Measurements from ENCODE around the gene SLC18A3. TPM values are rescaled to one million over a fixed set of nuclear protein-coding genes. Genes with fewer than 3 reads are reported as not detected.

The SLC18A3 gene
- total RNA-seq, 1 experiment from 2014 or later = 0.30 TPM

DNA sequence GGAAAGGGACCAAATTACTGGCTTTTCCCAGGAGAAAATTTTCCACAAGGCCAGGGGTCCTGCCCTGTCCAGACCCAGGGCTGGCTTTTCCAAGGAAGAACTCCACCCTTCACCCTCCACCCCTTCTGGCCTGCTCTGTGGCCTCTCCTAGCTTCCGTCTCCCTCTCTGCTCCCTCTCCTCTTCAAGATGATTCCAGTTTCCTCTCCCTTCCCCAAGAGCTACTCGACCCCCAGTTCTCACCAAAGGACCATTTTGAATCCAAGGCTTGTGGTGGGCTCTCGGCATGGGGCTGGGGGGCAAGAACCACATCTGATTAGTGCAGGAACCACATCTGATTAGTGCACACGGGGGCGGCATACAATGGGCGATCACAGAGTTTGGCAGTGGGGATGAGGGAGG, 11.5 kb downstream of the SLC18A3 start:
- ChIA-PET POLR2A (ENCODE audit: low non-redundant PET) (no interaction called here), CTCF (no interaction called here)
- Histone ChIP-seq H3K9me3 (ENCODE audit: low read depth, low read length, poor library complexity, severe bottlenecking) (no peaks in the 10 kb centered on the region), H3K4me3 (ENCODE audit: low read depth, low read length, poor library complexity, severe bottlenecking) (no peak overlapping the region), H3K4me1 (ENCODE audit: insufficient read depth, low read length, poor library complexity, severe bottlenecking) (no peaks in the 10 kb centered on the region), H3K27ac (ENCODE audit: low read depth, low read length, poor library complexity, severe bottlenecking) (no peak overlapping the region), H3K36me3 (ENCODE audit: insufficient read depth, low read length, poor library complexity, severe bottlenecking) (no peaks in the 10 kb centered on the region), H3K27me3 (replicated peaks; ENCODE audit: insufficient read depth, low read depth, low read length, poor library complexity) (peaks cover 15% of the 10 kb centered on the region)
- DNase-seq (ENCODE audit: low spot score) = no peak
- TF ChIP-seq, protein P1, sequence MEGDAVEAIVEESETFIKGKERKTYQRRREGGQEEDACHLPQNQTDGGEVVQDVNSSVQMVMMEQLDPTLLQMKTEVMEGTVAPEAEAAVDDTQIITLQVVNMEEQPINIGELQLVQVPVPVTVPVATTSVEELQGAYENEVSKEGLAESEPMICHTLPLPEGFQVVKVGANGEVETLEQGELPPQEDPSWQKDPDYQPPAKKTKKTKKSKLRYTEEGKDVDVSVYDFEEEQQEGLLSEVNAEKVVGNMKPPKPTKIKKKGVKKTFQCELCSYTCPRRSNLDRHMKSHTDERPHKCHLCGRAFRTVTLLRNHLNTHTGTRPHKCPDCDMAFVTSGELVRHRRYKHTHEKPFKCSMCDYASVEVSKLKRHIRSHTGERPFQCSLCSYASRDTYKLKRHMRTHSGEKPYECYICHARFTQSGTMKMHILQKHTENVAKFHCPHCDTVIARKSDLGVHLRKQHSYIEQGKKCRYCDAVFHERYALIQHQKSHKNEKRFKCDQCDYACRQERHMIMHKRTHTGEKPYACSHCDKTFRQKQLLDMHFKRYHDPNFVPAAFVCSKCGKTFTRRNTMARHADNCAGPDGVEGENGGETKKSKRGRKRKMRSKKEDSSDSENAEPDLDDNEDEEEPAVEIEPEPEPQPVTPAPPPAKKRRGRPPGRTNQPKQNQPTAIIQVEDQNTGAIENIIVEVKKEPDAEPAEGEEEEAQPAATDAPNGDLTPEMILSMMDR (conservative IDR thresholded peaks at IDR 0.05; ENCODE audit: low read depth, low read length) = no peak
- TF ChIP-seq EZH2 (IDR thresholded peaks at IDR 0.05; ENCODE audit: borderline replicate concordance, low read depth, low read length, poor library complexity, severe bottlenecking) = no peak
- intact Hi-C loops (cut with micrococcal nuclease; ENCODE audit: unreplicated experiment) = no loop called here
- no TSS peak for BruUV-seq (replicated peaks)

GRCh38 chr10:49622426-49623425, 12.6 kb downstream of the SLC18A3 start:
- no peak overlapping the region for H3K4me3 ChIP-seq (ENCODE audit: low read depth, low read length, poor library complexity, severe bottlenecking)
- no peaks in the 10 kb centered on the region for H3K36me3 ChIP-seq (ENCODE audit: insufficient read depth, low read length, poor library complexity, severe bottlenecking)
- H3K9me3 ChIP-seq (ENCODE audit: low read depth, low read length, poor library complexity, severe bottlenecking) = no peaks in the 10 kb centered on the region
- POLR2A ChIA-PET (ENCODE audit: low non-redundant PET) = no interaction called here
- no TSS peak for BruUV-seq (replicated peaks)
- no peak for DNase-seq (ENCODE audit: low spot score)
- H3K27ac ChIP-seq (ENCODE audit: low read depth, low read length, poor library complexity, severe bottlenecking) = no peak overlapping the region
- peaks cover 13% of the 10 kb centered on the region for H3K27me3 ChIP-seq (replicated peaks; ENCODE audit: insufficient read depth, low read depth, low read length, poor library complexity)
- no peaks in the 10 kb centered on the region for H3K4me1 ChIP-seq (ENCODE audit: insufficient read depth, low read length, poor library complexity, severe bottlenecking)
- intact Hi-C loops (cut with micrococcal nuclease; ENCODE audit: unreplicated experiment) = no loop called here
- TF ChIP-seq EZH2 (IDR thresholded peaks at IDR 0.05; ENCODE audit: borderline replicate concordance, low read depth, low read length, poor library complexity, severe bottlenecking) = no peak
- TF ChIP-seq, protein P1 (conservative IDR thresholded peaks at IDR 0.05; ENCODE audit: low read depth, low read length) = no peak
- CTCF ChIA-PET = no interaction called here

DNA sequence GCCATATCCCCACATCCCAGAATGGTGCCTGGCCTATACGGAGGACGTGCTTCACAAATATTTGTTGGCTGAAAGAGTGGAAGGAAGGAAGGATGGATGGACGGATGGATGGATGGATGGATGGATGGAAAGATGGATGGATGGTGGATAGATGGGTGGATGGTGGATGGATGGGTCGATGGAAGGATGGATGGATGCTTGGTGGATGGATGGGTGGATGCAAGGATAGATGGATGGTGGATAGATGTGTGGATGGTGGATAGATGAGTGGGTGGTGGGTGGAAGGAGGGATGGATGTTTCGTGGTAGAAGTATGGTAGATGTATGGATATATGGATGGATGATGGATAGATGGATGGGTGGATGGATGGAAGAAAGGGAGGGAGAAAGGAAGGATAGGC, 14.5 kb downstream of the SLC18A3 start:
- TF ChIP-seq, protein P1 (conservative IDR thresholded peaks at IDR 0.05; ENCODE audit: low read depth, low read length) = no peak
- no peak for DNase-seq (ENCODE audit: low spot score)
- intact Hi-C loops (cut with micrococcal nuclease; ENCODE audit: unreplicated experiment) = no loop called here
- H3K4me3 ChIP-seq (ENCODE audit: low read depth, low read length, poor library complexity, severe bottlenecking) = no peak overlapping the region
- no TSS peak for BruUV-seq (replicated peaks)
- no peak overlapping the region for H3K27ac ChIP-seq (ENCODE audit: low read depth, low read length, poor library complexity, severe bottlenecking)
- H3K36me3 ChIP-seq (ENCODE audit: insufficient read depth, low read length, poor library complexity, severe bottlenecking) = no peaks in the 10 kb centered on the region
- no peaks in the 10 kb centered on the region for H3K9me3 ChIP-seq (ENCODE audit: low read depth, low read length, poor library complexity, severe bottlenecking)
- POLR2A ChIA-PET (ENCODE audit: low non-redundant PET) = no interaction called here
- peaks cover 9% of the 10 kb centered on the region for H3K27me3 ChIP-seq (replicated peaks; ENCODE audit: insufficient read depth, low read depth, low read length, poor library complexity)
- H3K4me1 ChIP-seq (ENCODE audit: insufficient read depth, low read length, poor library complexity, severe bottlenecking) = peaks cover 11% of the 10 kb centered on the region
- CTCF ChIA-PET = no interaction called here

Measured in A673 (cell line).